GM23338 (cell line): ENCODE data around the gene TEX101.
"Not testable (repeated sequence)": the region's sequence is repeated elsewhere in the genome, so short reads cannot be mapped to it uniquely, and the experiment has no call there.

Experiments used
- CREB1 ChIP-seq: fragments of 250-450 bp; sonication (Bioruptor Pico); IDR thresholded peaks from 2 replicates; pipeline ENCODE4 v1.5.0; 2020; ENCODE audit warnings: low read depth, mild to moderate bottlenecking, moderate library complexity
- CTCF ChIP-seq, 2 experiments: fragments of 200-600 bp in 1 of 2; sonication (generic) in 1 of 2; conservative IDR thresholded peaks; 2 replicates each; pipeline versions ENCODE4 v1.5.1 to v1.6.1; 2016 to 2017; ENCODE audit warnings: antibody characterized with exemption in 2 of 2, low read depth in 2 of 2, mild to moderate bottlenecking in 2 of 2, moderate library complexity in 1 of 2
- ETS1 ChIP-seq: IDR thresholded peaks from 2 replicates; pipeline ENCODE4 v1.6.1; 2016; ENCODE audit warnings: antibody characterized with exemption
- EZH2 ChIP-seq: fragments of 200-600 bp; sonication (generic); IDR thresholded peaks from one replicate; pipeline ENCODE4 v1.8.0; 2017; ENCODE audit warnings: antibody characterized with exemption, mild to moderate bottlenecking, low read depth; ENCODE audit not compliant: unreplicated experiment
- EZH2phosphoT487 ChIP-seq: fragments of 200-600 bp; sonication (generic); IDR thresholded peaks from one replicate; pipeline ENCODE4 v1.8.1; 2018; ENCODE audit warnings: antibody characterized with exemption; ENCODE audit not compliant: unreplicated experiment
- JUNB ChIP-seq: IDR thresholded peaks from one replicate; pipeline ENCODE4 v1.6.1; 2016; ENCODE audit warnings: antibody characterized with exemption; ENCODE audit not compliant: unreplicated experiment
- NANOG ChIP-seq: IDR thresholded peaks from 2 replicates; pipeline ENCODE4 v1.6.1; 2016; ENCODE audit warnings: antibody characterized with exemption, borderline replicate concordance
- POLR2AphosphoS5 ChIP-seq: IDR thresholded peaks from 2 replicates; pipeline ENCODE4 v1.6.1; 2016; ENCODE audit warnings: antibody characterized with exemption, low read depth
- STAT1 ChIP-seq: IDR thresholded peaks from one replicate; pipeline ENCODE4 v1.6.1; 2016; ENCODE audit warnings: antibody characterized with exemption; ENCODE audit not compliant: unreplicated experiment
- ZNF114 ChIP-seq: fragments of 250-450 bp; sonication (Bioruptor Pico); IDR thresholded peaks from 2 replicates; pipeline ENCODE4 v1.5.0; 2020; ENCODE audit warnings: mild to moderate bottlenecking, moderate library complexity
- ZNF331 ChIP-seq: fragments of 250-450 bp; sonication (Bioruptor Pico); IDR thresholded peaks from 2 replicates; pipeline ENCODE4 v1.5.0; 2020; ENCODE audit warnings: low read depth, mild to moderate bottlenecking, moderate library complexity
- ZNF462 ChIP-seq: fragments of 250-450 bp; sonication (Bioruptor Pico); IDR thresholded peaks from 2 replicates; pipeline ENCODE4 v1.5.0; 2020; ENCODE audit warnings: mild to moderate bottlenecking, moderate library complexity
- TF ChIP-seq, protein P1 (sequence below): IDR thresholded peaks from one replicate; pipeline ENCODE4 v1.6.1; 2018; ENCODE audit warnings: antibody characterized with exemption; ENCODE audit not compliant: unreplicated experiment

- TF ChIP-seq CTCF (conservative IDR thresholded peaks at IDR 0.05; ENCODE audit: low read depth in 2 of 2); JUNB; CREB1; POLR2AphosphoS5; EZH2phosphoT487; EZH2; ZNF114 (CRISPR knock-in tag); STAT1; ZNF331; ETS1; ZNF462 (CRISPR knock-in tag); NANOG: not testable (repeated sequence)
- TF ChIP-seq, protein P1, sequence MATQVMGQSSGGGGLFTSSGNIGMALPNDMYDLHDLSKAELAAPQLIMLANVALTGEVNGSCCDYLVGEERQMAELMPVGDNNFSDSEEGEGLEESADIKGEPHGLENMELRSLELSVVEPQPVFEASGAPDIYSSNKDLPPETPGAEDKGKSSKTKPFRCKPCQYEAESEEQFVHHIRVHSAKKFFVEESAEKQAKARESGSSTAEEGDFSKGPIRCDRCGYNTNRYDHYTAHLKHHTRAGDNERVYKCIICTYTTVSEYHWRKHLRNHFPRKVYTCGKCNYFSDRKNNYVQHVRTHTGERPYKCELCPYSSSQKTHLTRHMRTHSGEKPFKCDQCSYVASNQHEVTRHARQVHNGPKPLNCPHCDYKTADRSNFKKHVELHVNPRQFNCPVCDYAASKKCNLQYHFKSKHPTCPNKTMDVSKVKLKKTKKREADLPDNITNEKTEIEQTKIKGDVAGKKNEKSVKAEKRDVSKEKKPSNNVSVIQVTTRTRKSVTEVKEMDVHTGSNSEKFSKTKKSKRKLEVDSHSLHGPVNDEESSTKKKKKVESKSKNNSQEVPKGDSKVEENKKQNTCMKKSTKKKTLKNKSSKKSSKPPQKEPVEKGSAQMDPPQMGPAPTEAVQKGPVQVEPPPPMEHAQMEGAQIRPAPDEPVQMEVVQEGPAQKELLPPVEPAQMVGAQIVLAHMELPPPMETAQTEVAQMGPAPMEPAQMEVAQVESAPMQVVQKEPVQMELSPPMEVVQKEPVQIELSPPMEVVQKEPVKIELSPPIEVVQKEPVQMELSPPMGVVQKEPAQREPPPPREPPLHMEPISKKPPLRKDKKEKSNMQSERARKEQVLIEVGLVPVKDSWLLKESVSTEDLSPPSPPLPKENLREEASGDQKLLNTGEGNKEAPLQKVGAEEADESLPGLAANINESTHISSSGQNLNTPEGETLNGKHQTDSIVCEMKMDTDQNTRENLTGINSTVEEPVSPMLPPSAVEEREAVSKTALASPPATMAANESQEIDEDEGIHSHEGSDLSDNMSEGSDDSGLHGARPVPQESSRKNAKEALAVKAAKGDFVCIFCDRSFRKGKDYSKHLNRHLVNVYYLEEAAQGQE, result not testable (repeated sequence)
Measured at GRCh38 chr19:43377624-43378023, 37.1 kb upstream of the TEX101 start.
